Hepatocyte (in vitro differentiated cells): ENCODE measurements around the gene RINL. TPM values are rescaled to one million over a fixed set of nuclear protein-coding genes. Genes with fewer than 3 reads are reported as not detected.

Experiments
- DNase-seq: peaks from one replicate; pipeline ENCODE4 v3.0.0-alpha.2; 2016; ENCODE audit warnings: low spot score
- H2AFZ ChIP-seq: fragments of 200-600 bp; sonication (generic); 2 replicates; pipeline ENCODE4 v1.6.0; 2016; ENCODE audit warnings: antibody characterized with exemption, mild to moderate bottlenecking
- H3K27ac ChIP-seq: fragments of 200-600 bp; sonication (generic); 2 replicates; pipeline ENCODE4 v1.5.1; 2016; ENCODE audit warnings: mild to moderate bottlenecking
- H3K27me3 ChIP-seq: fragments of 200-600 bp; sonication (generic); 2 replicates; pipeline ENCODE4 v1.6.1; 2016
- H3K36me3 ChIP-seq: fragments of 200-600 bp; sonication (generic); replicated peaks from 2 replicates; pipeline ENCODE4 v1.5.1; 2016; ENCODE audit warnings: low read depth; ENCODE audit not compliant: insufficient read depth
- H3K4me1 ChIP-seq: fragments of 200-600 bp; sonication (generic); 2 replicates; pipeline ENCODE4 v1.5.1; 2016; ENCODE audit warnings: mild to moderate bottlenecking, moderate library complexity; ENCODE audit not compliant: insufficient read depth
- H3K4me2 ChIP-seq: fragments of 200-600 bp; sonication (generic); 2 replicates; pipeline ENCODE4 v1.6.0; 2016
- H3K4me3 ChIP-seq: fragments of 200-600 bp; sonication (generic); 2 replicates; pipeline ENCODE4 v1.5.1; 2016; ENCODE audit warnings: mild to moderate bottlenecking
- H3K79me2 ChIP-seq: fragments of 200-600 bp; sonication (generic); 2 replicates; pipeline ENCODE4 v1.6.0; 2017; ENCODE audit warnings: mild to moderate bottlenecking
- H3K9me2 ChIP-seq: fragments of 200-600 bp; sonication (generic); replicated peaks from 2 replicates; pipeline ENCODE4 v1.6.0; 2017; ENCODE audit warnings: mild to moderate bottlenecking; ENCODE audit not compliant: insufficient read depth
- H3K9me3 ChIP-seq: fragments of 200-600 bp; sonication (generic); 2 replicates; pipeline ENCODE4 v1.5.1; 2016; ENCODE audit warnings: low read depth, mild to moderate bottlenecking
- H4K20me1 ChIP-seq: fragments of 200-600 bp; sonication (generic); 2 replicates; pipeline ENCODE4 v1.6.0; 2016; ENCODE audit warnings: mild to moderate bottlenecking; ENCODE audit not compliant: insufficient read depth, poor library complexity, severe bottlenecking
- EZH2 ChIP-seq: fragments of 200-600 bp; sonication (generic); IDR thresholded peaks from 2 replicates; pipeline ENCODE4 v1.6.1; 2016; ENCODE audit warnings: antibody characterized with exemption, mild to moderate bottlenecking, borderline replicate concordance
- EZH2phosphoT487 ChIP-seq: fragments of 200-600 bp; sonication (generic); IDR thresholded peaks from one replicate; pipeline ENCODE4 v1.6.1; 2018; ENCODE audit warnings: antibody characterized with exemption, mild to moderate bottlenecking, low read depth, moderate library complexity; ENCODE audit not compliant: unreplicated experiment, severe bottlenecking
- WGBS: methylation state at CpG from one replicate; pipeline ENCODE4 v1.1.6; 2016; ENCODE audit warnings: low lambda C conversion rate; ENCODE audit errors: missing lambda C conversion rate; 5-methylcytosine and 5-hydroxymethylcytosine counted together
- polyA plus RNA-seq: library from polyadenylated mRNA; unstranded; fragments of >200 nt; fragmentation: Nextera tagmentation; extraction: Ambion mirVana; gene quantifications from 2 replicates; pipeline ENCODE4 v1.2.1, GENCODE V29; 2016
- total RNA-seq: library from RNA; depleted of rRNA; stranded (reverse); fragments of >200 nt; gene quantifications from 2 replicates; pipeline ENCODE4 v1.2.3, GENCODE V29; 2014
- TF ChIP-seq, protein P1 (sequence below): fragments of 200-600 bp; sonication (generic); IDR thresholded peaks from 2 replicates; pipeline ENCODE4 v1.5.1; 2016; ENCODE audit warnings: antibody characterized with exemption, mild to moderate bottlenecking; ENCODE audit not compliant: poor library complexity

The RINL gene
- total and polyA plus RNA-seq, 2 experiments from 2014 or later = 5.6 to 7.7 TPM

GRCh38 chr19:38898788-38899446 lies 20.8 kb upstream of the RINL start:
- no peaks in the 10 kb centered on the region for H3K36me3 ChIP-seq
- WGBS = 16% methylated on average over 24 of the region's 25 CpGs

GRCh38 chr19:38894968-38895367 lies 16.9 kb upstream of the RINL start:
- peaks cover 6% of the 10 kb centered on the region for H3K4me1 ChIP-seq
- no peaks in the 10 kb centered on the region for H3K9me3 ChIP-seq
- no peak overlapping the region for H3K4me3 ChIP-seq
- no peak overlapping the region for H3K4me2 ChIP-seq
- peaks cover 34% of the 10 kb centered on the region for H3K79me2 ChIP-seq
- WGBS = 71% methylated on average over 1 of the region's 9 CpGs
- no peaks in the 10 kb centered on the region for H4K20me1 ChIP-seq
- no peak overlapping the region for H3K27ac ChIP-seq
- no peak overlapping the region for H2AFZ ChIP-seq
- TF ChIP-seq EZH2phosphoT487 (no peak), EZH2 (no peak)
- TF ChIP-seq, protein P1, sequence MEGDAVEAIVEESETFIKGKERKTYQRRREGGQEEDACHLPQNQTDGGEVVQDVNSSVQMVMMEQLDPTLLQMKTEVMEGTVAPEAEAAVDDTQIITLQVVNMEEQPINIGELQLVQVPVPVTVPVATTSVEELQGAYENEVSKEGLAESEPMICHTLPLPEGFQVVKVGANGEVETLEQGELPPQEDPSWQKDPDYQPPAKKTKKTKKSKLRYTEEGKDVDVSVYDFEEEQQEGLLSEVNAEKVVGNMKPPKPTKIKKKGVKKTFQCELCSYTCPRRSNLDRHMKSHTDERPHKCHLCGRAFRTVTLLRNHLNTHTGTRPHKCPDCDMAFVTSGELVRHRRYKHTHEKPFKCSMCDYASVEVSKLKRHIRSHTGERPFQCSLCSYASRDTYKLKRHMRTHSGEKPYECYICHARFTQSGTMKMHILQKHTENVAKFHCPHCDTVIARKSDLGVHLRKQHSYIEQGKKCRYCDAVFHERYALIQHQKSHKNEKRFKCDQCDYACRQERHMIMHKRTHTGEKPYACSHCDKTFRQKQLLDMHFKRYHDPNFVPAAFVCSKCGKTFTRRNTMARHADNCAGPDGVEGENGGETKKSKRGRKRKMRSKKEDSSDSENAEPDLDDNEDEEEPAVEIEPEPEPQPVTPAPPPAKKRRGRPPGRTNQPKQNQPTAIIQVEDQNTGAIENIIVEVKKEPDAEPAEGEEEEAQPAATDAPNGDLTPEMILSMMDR = no peak
- H3K36me3 ChIP-seq = no peaks in the 10 kb centered on the region
- no peaks in the 10 kb centered on the region for H3K9me2 ChIP-seq
- no peak for DNase-seq
- no peaks in the 10 kb centered on the region for H3K27me3 ChIP-seq

More at GRCh38 chr19:38898788-38899446, 20.8 kb upstream of the RINL start:
- Histone ChIP-seq H3K27ac (peak overlapping the region; percentile 76), H3K27me3 (no peaks in the 10 kb centered on the region), H4K20me1 (no peaks in the 10 kb centered on the region), H3K4me2 (peak overlapping the region; percentile 85), H3K4me3 (peak overlapping the region; percentile 40), H3K4me1 (peaks cover 11% of the 10 kb centered on the region), H3K9me2 (no peaks in the 10 kb centered on the region), H2AFZ (peak overlapping the region; percentile 14), H3K9me3 (no peaks in the 10 kb centered on the region), H3K79me2 (peaks cover 62% of the 10 kb centered on the region)
- no peak for TF ChIP-seq EZH2
- TF ChIP-seq, protein P1 = no peak
- no peak for TF ChIP-seq EZH2phosphoT487
- DNase-seq = no peak

GRCh38 chr19:38893341-38893771 lies 15.3 kb upstream of the RINL start:
- WGBS = 99% methylated on average over 14 of the region's 14 CpGs
- Histone ChIP-seq H4K20me1 (no peaks in the 10 kb centered on the region), H3K4me3 (no peak overlapping the region), H3K4me1 (peaks cover 2% of the 10 kb centered on the region), H3K27me3 (no peaks in the 10 kb centered on the region), H3K27ac (no peak overlapping the region), H3K9me3 (no peaks in the 10 kb centered on the region), H3K79me2 (peaks cover 28% of the 10 kb centered on the region), H3K4me2 (no peak overlapping the region), H3K9me2 (no peaks in the 10 kb centered on the region), H2AFZ (no peak overlapping the region), H3K36me3 (no peaks in the 10 kb centered on the region)
- DNase-seq = no peak
- TF ChIP-seq EZH2phosphoT487 (no peak), EZH2 (no peak)
- TF ChIP-seq, protein P1 = no peak

GRCh38 chr19:38892841-38893240 lies 14.8 kb upstream of the RINL start:
- Histone ChIP-seq H4K20me1 (no peaks in the 10 kb centered on the region), H3K27me3 (no peaks in the 10 kb centered on the region), H3K79me2 (peaks cover 23% of the 10 kb centered on the region), H3K27ac (no peak overlapping the region), H3K4me2 (no peak overlapping the region), H2AFZ (no peak overlapping the region), H3K9me3 (no peaks in the 10 kb centered on the region), H3K36me3 (no peaks in the 10 kb centered on the region), H3K9me2 (no peaks in the 10 kb centered on the region), H3K4me1 (no peaks in the 10 kb centered on the region), H3K4me3 (no peak overlapping the region)
- TF ChIP-seq, protein P1 = no peak
- TF ChIP-seq EZH2phosphoT487 (no peak), EZH2 (no peak)
- 90% methylated on average over 5 of the region's 5 CpGs for WGBS
- DNase-seq = no peak
